H1 (cell line): ENCODE measurements around the gene ANKS1B. TPM values are rescaled to one million over a fixed set of nuclear protein-coding genes. Genes with fewer than 3 reads are reported as not detected.

Experiments used
- CTCF ChIA-PET: fragments of 300-600 bp; sonication (Branson Sonifier 250); formaldehyde crosslinking; loops from one replicate; lab custom pipeline; 2021; ENCODE audit not compliant: partially characterized antibody; lab: Charles Lee
- POLR2A ChIA-PET: fragments of 300-600 bp; sonication (Branson Sonifier 250); formaldehyde crosslinking; loops from one replicate; lab custom pipeline; 2021; ENCODE audit warnings: inconsistent platforms; ENCODE audit not compliant: partially characterized antibody; lab: Charles Lee
- DNase-seq, 2 experiments: peaks; one replicate each; pipeline versions ENCODE4 v3.0.0 to v3.0.0-alpha.2; 2010 to 2022; ENCODE audit warnings: low spot score in 2 of 2, low read depth in 1 of 2, mixed read lengths in 1 of 2
- FAIRE-seq: peaks from 2 replicates; lab custom pipeline; 2011; peaks lifted over from hg19 to GRCh38; lab: Jason Lieb, UNC
- H2AFZ ChIP-seq: 2 replicates; pipeline ENCODE4 v1.8.1; 2012; ENCODE audit warnings: low read length, inconsistent platforms
- H2AK5ac ChIP-seq: 2 replicates; pipeline ENCODE4 v1.6.1; 2013; ENCODE audit warnings: low read depth, low read length
- H2BK120ac ChIP-seq: replicated peaks from 2 replicates; pipeline ENCODE3; 2013; ENCODE audit warnings: low read depth, low read length, inconsistent platforms
- H2BK12ac ChIP-seq: 2 replicates; pipeline ENCODE4 v1.6.1; 2013; ENCODE audit warnings: low read depth, low read length
- H2BK15ac ChIP-seq: 2 replicates; pipeline ENCODE4 v1.6.1; 2013; ENCODE audit warnings: low read length
- H2BK20ac ChIP-seq: 2 replicates; pipeline ENCODE4 v1.6.1; 2013; ENCODE audit warnings: low read length
- H2BK5ac ChIP-seq: 2 replicates; pipeline ENCODE4 v1.6.1; 2013; ENCODE audit warnings: low read depth, low read length
- H3K14ac ChIP-seq: 2 replicates; pipeline ENCODE4 v1.6.1; 2013; ENCODE audit warnings: inconsistent platforms; ENCODE audit not compliant: insufficient read length
- H3K18ac ChIP-seq: 2 replicates; pipeline ENCODE4 v1.6.1; 2013; ENCODE audit warnings: low read length; ENCODE audit errors: extremely low read depth
- H3K23ac ChIP-seq: 2 replicates; pipeline ENCODE4 v1.6.1; 2013; ENCODE audit warnings: inconsistent platforms; ENCODE audit not compliant: insufficient read length
- H3K23me2 ChIP-seq: 2 replicates; pipeline ENCODE4 v1.6.1; 2013; ENCODE audit warnings: low read depth, low read length
- H3K27ac ChIP-seq: 2 replicates; pipeline ENCODE4 v1.6.1; 2011; ENCODE audit warnings: low read depth, low read length, inconsistent platforms
- H3K27me3 ChIP-seq, 4 experiments: replicated peaks in 1 of 4; 1 replicate in 1 of 4; 2 replicates in 3 of 4; pipeline versions ENCODE4 v1.6.1 to v1.8.1; 2011 to 2013; ENCODE audit warnings: low read length in 3 of 4, mild to moderate bottlenecking in 3 of 4, inconsistent platforms in 2 of 4, mixed read lengths in 2 of 4, moderate library complexity in 1 of 4; ENCODE audit not compliant: control insufficient read depth in 3 of 4, insufficient read depth in 3 of 4; ENCODE audit errors: extremely low read depth in 1 of 4
- H3K36me3 ChIP-seq, 4 experiments: 2 replicates each; pipeline versions ENCODE4 v1.6.1 to v1.8.1; 2011 to 2013; ENCODE audit warnings: mild to moderate bottlenecking in 4 of 4, low read length in 3 of 4, moderate library complexity in 2 of 4, control low read depth in 1 of 4, inconsistent platforms in 1 of 4; ENCODE audit not compliant: insufficient read depth in 4 of 4, control insufficient read depth in 2 of 4
- H3K4ac ChIP-seq: replicated peaks from 2 replicates; pipeline ENCODE3; 2013; ENCODE audit warnings: low read length, low read depth, mixed read lengths, inconsistent platforms; ENCODE audit not compliant: insufficient read length
- H3K4me1 ChIP-seq, 4 experiments: replicated peaks in 1 of 4; 1 replicate in 1 of 4; 2 replicates in 3 of 4; pipeline versions ENCODE4 v1.6.1 to v1.8.1; 2011 to 2013; ENCODE audit warnings: low read length in 3 of 4, inconsistent platforms in 2 of 4, mixed read lengths in 1 of 4; ENCODE audit not compliant: insufficient read depth in 4 of 4, control insufficient read depth in 3 of 4
- H3K4me2 ChIP-seq, 2 experiments: 2 replicates each; pipeline versions ENCODE4 v1.6.1 to v1.8.1; 2011 to 2013; ENCODE audit warnings: low read depth in 2 of 2, low read length in 2 of 2, control low read depth in 1 of 2, inconsistent platforms in 1 of 2, mild to moderate bottlenecking in 1 of 2; ENCODE audit not compliant: insufficient read depth in 1 of 2
- H3K4me3 ChIP-seq, 4 experiments: fragments of 200-600, 300-600 bp in 1 of 4; sonication (generic), shearing (Covaris generic), sonication (Bioruptor Twin) in 1 of 4; 2 replicates each; pipeline versions ENCODE4 v1.5.1 to v1.8.1; 2011 to 2016; ENCODE audit warnings: low read length in 4 of 4, low read depth in 3 of 4, control low read depth in 2 of 4, inconsistent platforms in 2 of 4, mild to moderate bottlenecking in 2 of 4, mixed read lengths in 1 of 4, moderate library complexity in 1 of 4; ENCODE audit not compliant: insufficient read depth in 2 of 4; ENCODE audit errors: extremely low read depth in 1 of 4
- H3K56ac ChIP-seq: replicated peaks from 2 replicates; pipeline ENCODE3; 2013; ENCODE audit warnings: low read depth, mild to moderate bottlenecking, mixed read lengths, low read length, inconsistent platforms; ENCODE audit not compliant: insufficient read length
- H3K79me1 ChIP-seq: 2 replicates; pipeline ENCODE4 v1.6.1; 2013; ENCODE audit warnings: low read depth, low read length, control low read depth
- H3K79me2 ChIP-seq, 2 experiments: 2 replicates each; pipeline versions ENCODE4 v1.6.1 to v1.8.1; 2012 to 2013; ENCODE audit warnings: low read length in 2 of 2, mild to moderate bottlenecking in 2 of 2, inconsistent platforms in 1 of 2; ENCODE audit not compliant: insufficient read depth in 2 of 2, control insufficient read depth in 1 of 2
- H3K9ac ChIP-seq, 4 experiments: replicated peaks in 1 of 4; 1 replicate in 1 of 4; 2 replicates in 3 of 4; pipeline versions ENCODE4 v1.6.1 to v1.8.1; 2011 to 2013; ENCODE audit warnings: low read depth in 3 of 4, low read length in 3 of 4, control low read depth in 2 of 4, mild to moderate bottlenecking in 2 of 4, moderate library complexity in 2 of 4, inconsistent platforms in 1 of 4; ENCODE audit errors: extremely low read depth in 1 of 4
- H3K9me3 ChIP-seq, 2 experiments: 2 replicates each; pipeline versions ENCODE4 v1.6.1 to v1.8.1; 2012 to 2013; ENCODE audit warnings: mild to moderate bottlenecking in 2 of 2, moderate library complexity in 2 of 2, control low read depth in 1 of 2, inconsistent platforms in 1 of 2, low read depth in 1 of 2, low read length in 1 of 2, mixed read lengths in 1 of 2; ENCODE audit not compliant: insufficient read depth in 2 of 2
- H4K20me1 ChIP-seq, 2 experiments: replicated peaks in 1 of 2; 2 replicates each; pipeline versions ENCODE3 to v1.8.1; 2011 to 2013; ENCODE audit warnings: inconsistent platforms in 2 of 2, low read length in 2 of 2, mild to moderate bottlenecking in 1 of 2; ENCODE audit not compliant: insufficient read depth in 2 of 2, control insufficient read depth in 1 of 2
- H4K5ac ChIP-seq: 2 replicates; pipeline ENCODE4 v1.6.1; 2013; ENCODE audit warnings: low read length, low read depth, mixed read lengths, inconsistent platforms; ENCODE audit not compliant: insufficient read length
- H4K8ac ChIP-seq: 2 replicates; pipeline ENCODE4 v1.8.0; 2013; ENCODE audit warnings: mild to moderate bottlenecking, moderate library complexity, low read length, inconsistent platforms; ENCODE audit not compliant: insufficient read depth; ENCODE audit errors: extremely low read depth
- H4K91ac ChIP-seq: replicated peaks from 2 replicates; pipeline ENCODE3; 2013; ENCODE audit warnings: low read length, mixed read lengths, inconsistent platforms; ENCODE audit not compliant: insufficient read length
- E2F6 ChIP-seq: IDR thresholded peaks from 2 replicates; pipeline ENCODE4 v1.6.1; 2012; ENCODE audit warnings: inconsistent platforms
- EGR1 ChIP-seq: IDR thresholded peaks from 2 replicates; pipeline ENCODE4 v1.6.1; 2011; ENCODE audit warnings: low read depth, low read length, borderline replicate concordance
- KDM5A ChIP-seq: fragments of 200-600 bp; IDR thresholded peaks from 2 replicates; pipeline ENCODE4 v1.7.1; 2012; ENCODE audit warnings: mild to moderate bottlenecking, low read length, inconsistent platforms, mixed read lengths
- SIRT6 ChIP-seq: IDR thresholded peaks from one replicate; pipeline ENCODE4 v1.7.1; 2012; ENCODE audit warnings: low read length, inconsistent platforms
- polyA plus RNA-seq, 7 experiments: library from polyadenylated mRNA; depleted of rRNA in 3 of 7; stranded (reverse) in 5 of 7; unstranded in 2 of 7; fragments of >200 nt in 5 of 7; fragments of 200-250 nt in 2 of 7; gene quantifications; 1 replicate in 5 of 7; 2 replicates in 1 of 7; 4 replicates in 1 of 7; pipeline versions ENCODE4 v1.2.1 to v1.2.3, GENCODE V29; 2011 to 2013; ENCODE audit warnings: missing spikeins in 2 of 7, mixed read lengths in 2 of 7
- total RNA-seq: library from RNA; stranded (reverse); fragmentation: NEBNext Ultra II Directional; extraction: Animal tissue kit (Norgen Biotek cat#: 25700); gene quantifications from 2 replicates; pipeline ENCODE4 v1.2.1, GENCODE V29; 2021

Gene ANKS1B
- total and polyA plus RNA-seq, 2 of the 8 experiments (the other 6 are each of a cell fraction or from before 2014, with no cell fraction given): 2.7 to 6.1 TPM

- CTCF ChIA-PET: interaction anchor here (1.3 to 1.7 kb wide), 2 partner anchors 10 to 14 kb away, joined by 5 to 6 read pairs; no protein-coding TSS in a partner anchor
- POLR2A ChIA-PET: no interaction called here
These were observed 232.0 kb downstream of the ANKS1B start for GRCh38 chr12:99752740-99753139.

More at GRCh38 chr12:99752740-99753139, 232.0 kb downstream of the ANKS1B start:
- H3K4me1 ChIP-seq: no peaks in the 10 kb centered on the region
- H2BK12ac ChIP-seq: no peak overlapping the region
- H3K79me1 ChIP-seq: no peaks in the 10 kb centered on the region
- no peak overlapping the region for H4K5ac ChIP-seq
- H3K14ac ChIP-seq: no peak overlapping the region
- no peak overlapping the region for H3K27ac ChIP-seq
- H3K18ac ChIP-seq: no peak overlapping the region
- H2BK5ac ChIP-seq: no peak overlapping the region
- no peak overlapping the region for H3K56ac ChIP-seq
- no peak overlapping the region for H2BK120ac ChIP-seq
- FAIRE-seq: no peak
- no peak overlapping the region for H3K23ac ChIP-seq
- no peak overlapping the region for H3K9ac ChIP-seq
- no peak overlapping the region for H3K4me3 ChIP-seq
- H2AFZ ChIP-seq: no peak overlapping the region
- H3K4ac ChIP-seq: no peak overlapping the region
- no peaks in the 10 kb centered on the region for H3K9me3 ChIP-seq
- no peak overlapping the region for H2BK20ac ChIP-seq
- H3K36me3 ChIP-seq: no peaks in the 10 kb centered on the region
- H3K79me2 ChIP-seq: no peaks in the 10 kb centered on the region
- H4K20me1 ChIP-seq: no peaks in the 10 kb centered on the region
- no peak overlapping the region for H3K4me2 ChIP-seq
- H4K8ac ChIP-seq: no peak overlapping the region
- TF ChIP-seq E2F6 (no peak), SIRT6 (no peak), EGR1 (no peak), KDM5A (no peak)
- no peak overlapping the region for H2AK5ac ChIP-seq
- no peaks in the 10 kb centered on the region for H3K27me3 ChIP-seq
- no peak for DNase-seq
- H4K91ac ChIP-seq: no peak overlapping the region
- no peaks in the 10 kb centered on the region for H3K23me2 ChIP-seq
- no peak overlapping the region for H2BK15ac ChIP-seq
